Stomach smooth muscle (tissue), 2 donors: ENCODE measurements around the gene PXDN.

Source experiments
- H3K27ac ChIP-seq: one replicate; pipeline ENCODE4 v1.7.0; 2013; ENCODE audit warnings: mild to moderate bottlenecking, low read length, inconsistent platforms
- H3K27me3 ChIP-seq, 2 donors: one replicate each; pipeline ENCODE4 v1.7.0; 2013; ENCODE audit warnings: low read length in 2 of 2; ENCODE audit not compliant: insufficient read depth in 2 of 2, control insufficient read depth in 1 of 2
- H3K36me3 ChIP-seq, 2 donors: one replicate each; pipeline ENCODE4 v1.7.0; 2013; ENCODE audit warnings: low read length in 2 of 2; ENCODE audit not compliant: control insufficient read depth in 2 of 2, insufficient read depth in 2 of 2
- H3K4me1 ChIP-seq: one replicate; pipeline ENCODE4 v1.7.0; 2013; ENCODE audit warnings: low read length; ENCODE audit not compliant: control insufficient read depth, insufficient read depth
- H3K4me3 ChIP-seq, 2 donors: one replicate each; pipeline ENCODE4 v1.7.0; 2013; ENCODE audit warnings: low read length in 2 of 2
- H3K9ac ChIP-seq, 2 donors: one replicate each; pipeline ENCODE4 v1.7.0; 2013; ENCODE audit warnings: low read length in 2 of 2, mild to moderate bottlenecking in 1 of 2
- H3K9me3 ChIP-seq, 2 donors: one replicate each; pipeline ENCODE4 v1.7.0; 2013; ENCODE audit warnings: low read length in 2 of 2; ENCODE audit not compliant: control insufficient read depth in 2 of 2
- donor health status: healthy.
- donor health status: Pancreatic carcinoma.

Gene PXDN

GRCh38 chr2:1611886-1612285 is 132.4 kb downstream of the PXDN start:
- Histone ChIP-seq H3K4me1 (peaks cover 2% of the 10 kb centered on the region), H3K4me3 (no peak overlapping the region), H3K9me3 (no peaks in the 10 kb centered on the region), H3K9ac (no peak overlapping the region), H3K36me3 (no peaks in the 10 kb centered on the region), H3K27me3 (no peaks in the 10 kb centered on the region), H3K27ac (no peak overlapping the region)

DNA sequence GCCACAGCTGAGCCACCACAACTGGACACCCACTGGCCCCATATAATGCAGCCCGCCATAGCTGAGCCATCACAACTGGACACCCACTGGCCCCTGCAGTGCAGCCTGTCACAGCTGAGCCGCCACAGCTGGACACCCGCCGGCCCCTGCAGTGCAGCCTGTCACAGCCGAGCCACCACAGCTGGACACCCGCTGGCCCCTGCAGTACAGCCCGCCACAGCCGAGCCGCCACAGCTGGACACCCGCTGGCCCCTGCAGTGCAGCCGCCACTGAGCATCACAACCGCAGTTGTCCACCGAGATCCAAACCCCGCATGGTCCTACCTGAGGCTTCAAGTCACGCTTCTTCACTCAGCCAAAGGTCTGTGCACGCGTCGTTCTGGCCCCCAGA is 134.2 kb downstream of the PXDN start:
- Histone ChIP-seq H3K27me3 (no peaks in the 10 kb centered on the region), H3K9ac (no peak overlapping the region), H3K27ac (no peak overlapping the region), H3K4me3 (no peak overlapping the region), H3K36me3 (no peaks in the 10 kb centered on the region), H3K4me1 (peaks cover 4% of the 10 kb centered on the region), H3K9me3 (no peaks in the 10 kb centered on the region)

- H3K36me3 ChIP-seq, result no peaks in the 10 kb centered on the region
- H3K27ac ChIP-seq, result no peak overlapping the region
- peaks cover 4% of the 10 kb centered on the region for H3K4me1 ChIP-seq
- H3K9ac ChIP-seq, result no peak overlapping the region
- no peak overlapping the region for H3K4me3 ChIP-seq
- H3K9me3 ChIP-seq, result no peaks in the 10 kb centered on the region
- peaks cover 0 to 3% of the 10 kb centered on the region in 2 donors for H3K27me3 ChIP-seq
Observed at GRCh38 chr2:1609485-1610095, 134.7 kb downstream of the PXDN start.

- Histone ChIP-seq H3K4me1 (peaks cover 4% of the 10 kb centered on the region), H3K4me3 (no peak overlapping the region), H3K36me3 (no peaks in the 10 kb centered on the region), H3K9me3 (no peaks in the 10 kb centered on the region), H3K9ac (no peak overlapping the region), H3K27ac (no peak overlapping the region), H3K27me3 (peaks cover 0 to 3% of the 10 kb centered on the region in 2 donors)
Observed at GRCh38 chr2:1609040-1609439, 135.3 kb downstream of the PXDN start.

GRCh38 chr2:1607971-1608688 is 136.2 kb downstream of the PXDN start:
- Histone ChIP-seq H3K27ac (no peak overlapping the region), H3K9me3 (no peaks in the 10 kb centered on the region), H3K27me3 (peaks cover 0 to 3% of the 10 kb centered on the region in 2 donors)

DNA sequence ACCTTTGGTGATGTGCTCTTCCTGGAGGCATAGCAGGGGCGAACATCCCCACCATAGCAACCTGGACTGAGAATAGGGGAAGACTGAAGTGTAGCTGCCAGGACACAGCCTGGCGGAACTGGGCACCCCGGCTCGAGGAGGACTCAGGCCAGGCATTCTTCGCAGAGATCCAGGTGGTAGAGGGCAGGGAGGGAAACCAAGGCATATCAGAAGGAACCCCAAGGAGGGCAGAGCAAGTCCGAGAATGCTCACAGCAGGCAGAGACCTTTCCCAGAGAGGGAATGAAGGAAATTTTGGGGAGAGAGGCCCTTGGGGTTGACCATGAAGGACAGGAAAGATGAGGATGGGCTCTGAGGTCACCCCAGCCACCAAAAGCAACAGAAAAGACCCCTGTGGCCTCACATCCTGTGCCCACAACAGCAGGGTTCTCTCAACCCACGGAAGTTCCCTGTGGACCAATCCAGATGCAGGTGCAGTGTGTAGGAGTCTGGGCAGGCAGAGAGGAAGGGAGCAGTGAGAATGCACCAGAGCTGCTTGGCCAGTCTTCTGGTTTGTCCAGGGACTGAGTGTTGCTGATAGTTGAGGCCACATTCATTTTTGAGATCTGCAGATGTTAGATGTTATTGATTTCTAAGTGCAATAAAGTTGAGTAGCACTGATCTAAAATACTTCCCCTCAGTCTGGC is 136.9 kb downstream of the PXDN start:
- peaks cover 2% of the 10 kb centered on the region for H3K4me1 ChIP-seq
- H3K9me3 ChIP-seq, result no peaks in the 10 kb centered on the region
- H3K4me3 ChIP-seq, result no peak overlapping the region
- no peaks in the 10 kb centered on the region for H3K36me3 ChIP-seq
- H3K9ac ChIP-seq, result no peak overlapping the region
- H3K27ac ChIP-seq, result no peak overlapping the region
- H3K27me3 ChIP-seq, result peaks cover 0 to 3% of the 10 kb centered on the region in 2 donors

More at GRCh38 chr2:1607971-1608688, 136.2 kb downstream of the PXDN start:
- Histone ChIP-seq H3K4me3 (no peak overlapping the region), H3K9ac (no peak overlapping the region), H3K36me3 (no peaks in the 10 kb centered on the region), H3K4me1 (peaks cover 2% of the 10 kb centered on the region)

DNA sequence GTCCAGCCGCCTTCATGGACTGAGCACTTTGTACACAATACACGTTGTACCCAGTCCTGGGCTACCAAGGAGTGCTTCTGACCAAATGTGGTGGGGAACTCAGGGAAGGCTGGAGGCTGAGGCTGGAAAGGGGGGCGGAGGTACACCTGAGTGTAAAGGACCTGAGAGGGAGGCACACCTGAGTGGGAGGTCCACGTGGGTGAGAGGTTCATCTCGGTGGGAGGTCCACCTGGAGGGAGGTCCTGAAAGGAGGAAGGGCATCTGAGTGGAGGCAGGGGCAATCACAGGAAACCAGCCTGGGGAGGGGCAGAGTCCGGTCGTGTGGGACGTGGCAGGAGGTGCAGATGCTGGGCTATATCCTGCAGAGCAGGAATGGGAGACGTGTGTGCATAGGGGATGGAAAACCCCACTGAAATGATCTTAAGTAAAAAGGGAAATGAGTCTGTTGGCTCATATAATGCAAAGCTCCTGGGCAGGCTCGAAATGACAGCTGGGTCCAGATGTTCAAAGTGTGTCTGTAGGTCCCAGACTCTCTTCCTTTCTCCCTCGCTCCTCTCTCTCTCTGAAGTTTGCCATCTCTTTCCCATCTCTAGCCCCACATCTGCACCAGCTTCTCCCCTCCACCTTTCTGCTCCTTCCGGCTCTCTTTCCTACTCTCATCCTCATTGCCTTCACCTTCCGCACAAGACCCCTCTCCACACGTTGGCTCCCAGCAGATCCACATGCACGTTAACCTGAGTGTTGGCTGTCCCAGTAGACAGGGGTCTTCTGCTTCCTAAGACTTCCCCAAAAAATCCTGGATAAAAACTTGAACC is 137.7 kb downstream of the PXDN start:
- no peak overlapping the region for H3K9ac ChIP-seq
- H3K27me3 ChIP-seq, result peaks cover 0 to 5% of the 10 kb centered on the region in 2 donors
- no peaks in the 10 kb centered on the region for H3K36me3 ChIP-seq
- H3K4me1 ChIP-seq, result peaks cover 6% of the 10 kb centered on the region
- no peak overlapping the region for H3K27ac ChIP-seq
- no peaks in the 10 kb centered on the region for H3K9me3 ChIP-seq
- H3K4me3 ChIP-seq, result no peak overlapping the region

DNA sequence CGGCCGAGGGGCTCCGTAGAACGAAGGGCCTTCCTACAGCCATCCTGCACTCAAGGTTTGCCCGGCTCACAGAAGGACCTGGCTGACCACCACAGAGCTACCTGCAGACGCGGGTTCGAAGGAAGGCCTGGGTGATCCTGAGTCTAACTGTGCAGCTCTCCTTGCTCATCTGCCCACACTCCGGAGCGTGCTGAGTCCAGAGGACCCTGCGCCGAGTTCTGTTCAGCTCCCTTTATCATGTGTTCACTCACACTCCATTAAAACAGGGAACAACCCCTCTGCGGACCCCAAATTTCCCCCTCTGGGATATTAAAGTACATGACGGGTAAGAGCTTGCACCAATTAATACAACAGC is 138.3 kb downstream of the PXDN start:
- Histone ChIP-seq H3K9ac (no peak overlapping the region), H3K4me3 (no peak overlapping the region), H3K9me3 (no peaks in the 10 kb centered on the region), H3K27ac (no peak overlapping the region), H3K36me3 (no peaks in the 10 kb centered on the region), H3K27me3 (peaks cover 0 to 6% of the 10 kb centered on the region in 2 donors), H3K4me1 (peaks cover 7% of the 10 kb centered on the region)

DNA sequence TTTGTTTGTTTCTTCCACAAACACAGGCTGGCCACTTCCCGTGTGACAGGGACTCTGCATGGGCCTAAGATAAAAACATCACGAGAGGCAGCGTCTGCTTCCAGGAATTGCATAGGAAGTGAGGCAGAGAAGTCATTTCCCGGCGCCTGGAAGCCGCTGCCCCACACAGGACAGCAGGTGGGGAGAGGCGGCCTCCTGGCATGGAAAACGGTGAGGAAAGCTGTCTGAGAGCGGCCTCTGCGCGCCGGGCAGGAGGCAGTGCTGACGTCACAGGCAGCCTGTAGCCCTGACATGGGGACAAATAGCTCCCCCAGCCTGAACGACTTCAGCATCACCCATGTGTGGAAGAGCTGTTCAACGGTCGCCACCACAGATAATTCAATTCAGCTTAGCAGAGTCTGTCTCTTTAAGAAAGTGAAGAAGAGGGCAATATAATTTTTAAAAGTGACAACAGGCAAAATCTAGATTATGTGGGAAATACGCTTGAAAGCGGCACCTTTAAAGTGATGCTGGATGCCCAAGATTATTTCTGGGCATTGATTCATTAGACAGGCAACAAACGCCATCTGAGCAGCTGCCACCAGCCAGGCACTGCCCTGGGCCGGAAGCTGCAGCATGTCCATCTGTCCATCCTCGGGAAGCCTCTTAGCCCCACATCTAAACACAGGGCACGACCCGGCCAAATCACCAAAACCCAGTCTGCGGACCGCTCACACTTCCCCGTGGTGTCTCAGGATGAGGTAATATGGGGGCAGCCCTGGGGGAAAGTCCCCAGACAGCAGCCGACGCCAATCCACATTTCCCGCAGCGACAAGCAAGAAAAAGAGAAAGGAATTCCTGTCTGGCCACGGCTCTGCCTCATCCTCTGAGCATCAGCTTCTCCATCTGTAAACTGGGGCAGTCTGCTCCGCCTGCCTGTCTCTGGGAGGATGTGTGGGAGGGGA is 138.9 kb downstream of the PXDN start:
- Histone ChIP-seq H3K4me1 (peaks cover 10% of the 10 kb centered on the region), H3K4me3 (no peak overlapping the region)

DNA sequence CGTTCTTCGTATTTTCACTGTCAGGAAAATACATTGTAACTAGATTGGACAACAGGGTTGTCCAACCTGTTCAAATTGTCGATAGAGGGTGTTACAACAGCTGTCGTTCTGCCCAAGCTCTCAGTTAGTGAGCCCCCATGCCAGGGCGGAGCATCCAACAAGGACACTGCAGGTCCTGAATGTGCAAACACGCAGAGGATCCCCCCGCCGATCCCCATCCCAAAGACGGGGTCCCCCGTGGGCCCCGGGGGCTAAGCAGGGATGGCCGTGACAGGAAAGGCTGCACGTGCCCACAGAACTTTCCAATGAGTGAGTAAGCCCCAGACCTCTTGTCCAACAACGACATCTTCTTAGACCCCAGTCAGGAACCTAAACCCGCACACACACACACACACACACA is 140.8 kb downstream of the PXDN start:
- Histone ChIP-seq H3K4me1 (peaks cover 10% of the 10 kb centered on the region), H3K9me3 (no peaks in the 10 kb centered on the region), H3K36me3 (no peaks in the 10 kb centered on the region), H3K27ac (no peak overlapping the region), H3K4me3 (no peak overlapping the region), H3K27me3 (peaks cover 0 to 6% of the 10 kb centered on the region in 2 donors), H3K9ac (no peak overlapping the region)

More for the DNA sequence above, 138.9 kb downstream of the PXDN start:
- Histone ChIP-seq H3K27ac (no peak overlapping the region), H3K27me3 (peaks cover 0 to 6% of the 10 kb centered on the region in 2 donors), H3K9me3 (no peaks in the 10 kb centered on the region), H3K36me3 (no peaks in the 10 kb centered on the region), H3K9ac (no peak overlapping the region)
